T47D (cell line): ENCODE results near the gene PABPN1L.

Experiments
- DNase-seq, 2 experiments: peaks; one replicate each; pipeline versions ENCODE4 v3.0.0 to v3.0.0-alpha.2; 2011 to 2012; ENCODE audit warnings: low read depth in 1 of 2, low spot score in 1 of 2
- JUND ChIP-seq: IDR thresholded peaks from 2 replicates; pipeline ENCODE4 v1.6.1; 2012; ENCODE audit warnings: low read depth
- in situ Hi-C: cut with HindIII; loops from 2 replicates; pipeline ENCODE4 v1.10.0; 2016; ENCODE audit warnings: low sequenced_read_pairs, low pct_unique_long_range_greater_than_20kb

The PABPN1L gene

GRCh38 chr16:88908307-88908706 is 41.8 kb upstream of the PABPN1L start:
- no peak for DNase-seq
- in situ Hi-C loops, result no loop called here
- TF ChIP-seq JUND, result no peak

GRCh38 chr16:88907768-88908167 is 41.3 kb upstream of the PABPN1L start:
- DNase-seq, result peak in 1 of 2 experiments; percentile 91
- in situ Hi-C loops, result no loop called here
- TF ChIP-seq JUND, result no peak

- DNase-seq, result no peak
- in situ Hi-C loops, result no loop called here
- no peak for TF ChIP-seq JUND
These were observed 40.2 kb upstream of the PABPN1L start for GRCh38 chr16:88906535-88907105.

GRCh38 chr16:88906020-88906419 is 39.6 kb upstream of the PABPN1L start:
- TF ChIP-seq JUND, result no peak
- in situ Hi-C loops, result no loop called here
- DNase-seq, result no peak

- peak; percentile 73 to 81 for DNase-seq
- in situ Hi-C loops, result no loop called here
- TF ChIP-seq JUND, result no peak
These were observed 39.1 kb upstream of the PABPN1L start for GRCh38 chr16:88905563-88905962.

- in situ Hi-C loops, result no loop called here
- no peak for DNase-seq
- no peak for TF ChIP-seq JUND
These were observed 38.4 kb upstream of the PABPN1L start for GRCh38 chr16:88904676-88905365.

GRCh38 chr16:88903267-88903666 is 36.8 kb upstream of the PABPN1L start:
- in situ Hi-C loops, result no loop called here
- no peak for DNase-seq
- no peak for TF ChIP-seq JUND

- TF ChIP-seq JUND, result no peak
- in situ Hi-C loops, result no loop called here
- no peak for DNase-seq
These were observed 36.3 kb upstream of the PABPN1L start for GRCh38 chr16:88902744-88903143.

GRCh38 chr16:88901718-88902337 is 35.4 kb upstream of the PABPN1L start:
- TF ChIP-seq JUND, result no peak
- DNase-seq, result no peak
- in situ Hi-C loops, result no loop called here

- TF ChIP-seq JUND, result no peak
- in situ Hi-C loops, result no loop called here
- no peak for DNase-seq
These were observed 34.2 kb upstream of the PABPN1L start for GRCh38 chr16:88900662-88901052.

GRCh38 chr16:88899901-88900661 is 33.6 kb upstream of the PABPN1L start:
- TF ChIP-seq JUND, result no peak

GRCh38 chr16:88897696-88898425 is 31.4 kb upstream of the PABPN1L start:
- no peak for TF ChIP-seq JUND

More at GRCh38 chr16:88899901-88900661, 33.6 kb upstream of the PABPN1L start:
- in situ Hi-C loops, result no loop called here
- no peak for DNase-seq

More at GRCh38 chr16:88897696-88898425, 31.4 kb upstream of the PABPN1L start:
- in situ Hi-C loops, result no loop called here
- DNase-seq, result no peak
